Effector CD4-positive, alpha-beta T cell (primary cell): Measurements from ENCODE around the gene RAD51B.
"Not testable (repeated sequence)": the region's sequence is repeated elsewhere in the genome, so short reads cannot be mapped to it uniquely, and the experiment has no call there.

Experiments
- DNase-seq: peaks from one replicate; pipeline ENCODE4 v3.0.0-alpha.2; 2020

The RAD51B gene

DNA sequence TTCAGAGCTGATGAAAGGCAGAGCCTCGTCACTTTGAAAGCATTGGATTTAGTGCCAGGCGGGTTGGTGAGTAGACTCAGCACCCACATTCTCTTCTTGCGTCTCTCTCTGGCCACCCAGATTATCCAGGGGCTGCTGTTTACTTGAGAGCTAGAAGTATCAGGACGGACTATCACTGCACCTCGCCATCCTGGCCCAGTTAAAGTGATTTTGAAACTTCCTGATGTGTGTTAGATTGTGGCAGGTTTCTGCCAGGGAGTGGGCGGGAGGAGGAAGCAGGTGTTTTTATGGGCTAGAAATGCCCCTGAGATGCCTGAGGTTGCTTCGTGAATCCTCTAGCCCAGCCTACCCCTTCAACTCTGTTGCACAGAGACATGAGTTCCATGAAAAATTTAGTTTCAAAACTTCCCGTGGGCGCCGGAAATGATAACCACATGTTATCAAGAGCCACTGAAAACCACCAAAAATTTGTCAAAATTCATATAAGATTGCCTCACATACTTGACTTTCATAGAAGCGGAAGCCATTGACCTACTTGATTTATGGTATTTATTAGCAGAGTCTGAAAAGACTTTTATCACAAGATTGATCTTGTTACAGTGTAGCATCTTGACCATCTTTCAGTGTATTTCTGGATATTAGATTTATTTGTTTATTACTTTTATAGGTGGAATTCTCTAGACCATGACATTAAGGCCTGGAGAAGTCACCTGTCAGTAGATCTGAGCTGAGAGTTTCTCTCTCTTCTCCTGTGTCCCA lies 466.0 kb downstream of the RAD51B start:
- peak; percentile 16 for DNase-seq

DNA sequence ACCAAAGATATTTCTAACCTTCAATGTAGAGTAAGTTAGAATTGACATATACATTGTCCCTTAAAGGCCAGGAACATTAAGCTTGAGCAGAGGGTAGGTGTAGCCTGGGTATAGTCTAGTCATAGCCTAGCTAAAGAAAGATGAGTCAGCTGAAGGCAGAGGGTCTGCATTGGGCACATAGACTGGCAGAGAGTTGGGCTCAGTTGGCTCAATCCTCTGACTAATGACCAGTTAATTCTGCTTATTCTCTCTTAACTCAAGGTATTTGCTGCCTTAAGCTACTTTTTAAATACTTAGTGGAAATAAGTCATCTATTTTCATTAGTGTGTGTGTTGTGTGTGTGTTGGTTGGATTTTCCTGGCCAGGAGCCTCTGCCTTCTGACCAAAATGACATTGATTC lies 467.1 kb downstream of the RAD51B start:
- DNase-seq: no peak

DNA sequence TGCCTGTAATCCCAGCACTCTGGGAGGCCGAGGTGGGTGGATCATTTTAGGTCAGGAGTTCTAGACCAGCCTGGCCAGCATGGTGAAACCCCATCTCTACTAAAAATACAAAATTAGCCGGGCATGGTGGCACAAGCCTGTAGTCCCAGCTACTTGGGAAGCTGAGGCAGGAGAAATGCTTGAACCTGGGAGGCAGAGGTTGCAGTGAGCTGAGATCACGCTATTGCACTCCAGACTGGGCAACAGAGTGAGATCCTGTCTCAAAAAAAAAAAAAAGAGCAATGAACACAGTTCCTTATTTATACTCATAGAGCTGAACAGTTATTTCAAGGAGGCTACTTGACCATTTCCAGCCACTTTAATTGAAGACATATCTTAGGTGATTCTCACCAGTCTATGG lies 469.9 kb downstream of the RAD51B start:
- DNase-seq: not testable (repeated sequence)

DNA sequence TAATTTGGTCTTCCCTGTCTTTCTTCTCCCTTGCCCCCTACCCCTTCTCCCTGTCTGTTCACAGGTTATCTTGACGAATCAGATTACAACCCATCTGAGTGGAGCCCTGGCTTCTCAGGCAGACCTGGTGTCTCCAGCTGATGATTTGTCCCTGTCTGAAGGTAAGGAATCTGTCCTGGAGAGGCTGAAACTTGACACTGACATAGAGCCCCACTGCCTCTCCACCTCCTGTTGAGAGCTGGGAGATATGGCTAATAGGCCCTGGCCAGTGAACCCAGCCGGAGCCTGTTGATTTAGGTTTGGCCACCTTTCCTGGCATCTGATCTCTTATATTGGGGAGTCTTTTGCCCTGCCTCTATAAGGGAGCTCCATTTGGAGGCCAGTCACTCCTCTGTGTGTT lies 472.2 kb downstream of the RAD51B start:
- DNase-seq: no peak

DNA sequence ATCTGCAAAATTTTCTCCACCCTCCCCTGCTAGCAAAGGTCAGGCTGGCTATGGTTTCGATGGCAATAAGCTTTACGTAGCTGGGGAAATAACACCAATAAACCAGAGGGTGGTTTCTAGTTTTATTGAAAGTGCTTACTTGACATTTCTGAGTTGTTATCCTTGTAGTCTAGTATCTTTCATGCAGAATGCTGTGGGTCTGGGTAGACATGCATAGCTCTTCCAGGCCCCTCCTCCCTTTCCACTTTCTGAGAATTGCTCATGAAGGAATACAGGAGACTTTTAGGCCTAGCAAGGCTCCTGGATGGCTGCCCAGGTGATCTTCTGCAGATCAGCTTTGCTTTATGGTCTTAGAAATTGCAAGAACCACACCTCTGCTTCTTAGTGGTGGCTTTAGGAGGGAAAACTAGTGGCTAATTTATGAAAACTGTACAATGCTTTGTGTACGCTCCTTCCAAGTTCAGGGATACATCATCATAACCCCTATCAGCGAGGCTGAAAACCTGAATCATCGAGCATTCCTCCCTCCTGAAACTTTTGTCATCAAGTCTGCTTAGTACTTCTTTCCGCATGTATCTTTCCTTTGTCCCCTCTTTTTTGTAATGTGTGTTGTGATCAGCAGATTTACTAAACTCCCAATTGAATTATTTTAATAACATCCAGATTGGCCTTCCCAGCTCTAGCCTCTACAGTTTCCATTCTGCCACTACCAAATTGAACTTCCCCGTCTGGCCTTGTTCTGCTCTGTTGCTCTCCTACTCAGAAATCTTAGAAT lies 473.0 kb downstream of the RAD51B start:
- DNase-seq: no peak

DNA sequence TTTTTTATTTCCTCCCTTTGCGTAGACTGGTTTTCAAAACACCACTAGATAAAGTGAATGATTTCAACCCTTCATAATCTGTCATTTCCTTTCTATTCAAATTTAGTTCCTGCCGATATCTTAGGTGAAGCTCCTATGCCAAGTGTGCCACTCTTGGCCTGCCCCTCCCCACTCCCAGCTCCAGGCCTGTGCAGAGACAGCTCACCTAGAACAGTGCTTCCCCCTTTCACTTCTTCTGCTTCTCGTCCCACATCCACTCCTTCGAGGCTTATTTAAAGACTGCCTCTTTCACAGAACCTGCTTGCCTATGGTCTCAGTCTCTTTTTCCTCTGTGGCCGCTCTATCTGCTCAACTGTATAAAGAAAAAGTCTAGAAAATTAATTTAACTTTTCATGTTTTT lies 473.8 kb downstream of the RAD51B start:
- no peak for DNase-seq

DNA sequence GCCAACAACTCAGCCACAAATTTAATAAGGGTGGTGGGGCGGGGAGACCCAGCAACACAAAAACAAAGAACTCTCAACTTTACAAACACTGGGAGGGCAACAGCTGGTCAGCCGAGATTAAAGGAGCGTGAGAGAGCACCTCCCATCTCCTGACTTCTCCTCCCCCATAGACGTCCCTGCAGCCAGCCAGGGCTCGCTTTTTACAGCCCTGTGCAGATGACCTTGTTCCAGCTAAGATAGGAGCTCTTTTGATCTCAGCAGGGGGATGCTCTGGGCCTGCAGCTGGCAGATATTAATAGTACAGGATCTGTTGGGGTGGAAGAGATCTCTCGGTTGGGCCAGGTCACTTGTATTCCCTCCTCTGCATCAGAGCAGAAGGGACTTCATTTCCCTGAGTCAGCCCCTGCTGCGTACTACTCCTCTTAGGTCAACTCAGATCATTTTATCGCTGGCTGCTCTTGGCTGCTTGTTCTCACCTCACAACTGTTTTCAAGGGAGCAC lies 475.8 kb downstream of the RAD51B start:
- DNase-seq: no peak

DNA sequence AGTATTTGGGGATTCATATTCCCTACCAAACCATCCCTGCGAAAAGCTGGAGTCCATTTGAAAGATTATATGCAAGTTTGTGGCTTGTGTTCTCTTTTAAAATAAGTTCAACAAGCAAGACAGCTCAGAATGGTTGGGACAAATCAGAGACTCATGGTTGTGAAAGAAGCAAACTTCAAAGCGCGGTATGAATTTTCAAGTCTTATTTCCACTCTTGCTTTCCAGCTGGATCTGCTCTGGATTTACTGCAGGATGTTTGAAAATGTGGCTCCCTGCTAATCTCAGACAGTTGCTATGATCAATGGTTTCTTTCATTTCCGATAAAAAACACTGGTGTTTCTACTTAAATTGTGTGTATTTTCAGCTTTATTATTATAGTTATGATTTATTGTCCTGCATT lies 477.5 kb downstream of the RAD51B start:
- DNase-seq: no peak

DNA sequence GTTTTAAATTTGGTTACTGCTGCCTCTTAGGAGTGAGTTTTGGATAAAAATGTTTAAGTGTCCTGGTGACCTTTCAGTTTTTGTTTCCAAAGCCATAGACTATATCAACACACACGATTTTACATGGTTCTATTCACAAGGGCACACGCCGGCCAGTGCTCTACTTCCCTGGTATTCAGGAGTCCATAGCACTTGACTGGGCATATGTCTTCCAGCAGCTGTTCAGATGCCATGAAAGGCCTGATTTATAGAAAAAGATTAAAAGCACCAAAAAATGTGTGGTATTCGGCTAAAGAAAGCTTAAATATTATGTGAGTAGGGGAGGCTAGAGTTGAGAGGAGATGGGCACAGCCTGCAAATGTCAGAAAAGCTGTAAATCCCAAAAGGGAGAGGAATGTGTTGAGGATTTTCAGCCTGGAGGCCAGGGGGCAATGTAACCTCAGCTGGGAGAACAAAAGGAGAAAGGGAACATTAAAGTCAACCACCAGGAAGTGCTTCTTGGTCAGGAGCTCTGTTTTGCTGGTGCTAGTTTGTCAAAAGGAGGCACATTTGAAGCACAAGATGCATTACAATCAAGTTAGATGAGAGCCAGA lies 478.4 kb downstream of the RAD51B start:
- DNase-seq: no peak

DNA sequence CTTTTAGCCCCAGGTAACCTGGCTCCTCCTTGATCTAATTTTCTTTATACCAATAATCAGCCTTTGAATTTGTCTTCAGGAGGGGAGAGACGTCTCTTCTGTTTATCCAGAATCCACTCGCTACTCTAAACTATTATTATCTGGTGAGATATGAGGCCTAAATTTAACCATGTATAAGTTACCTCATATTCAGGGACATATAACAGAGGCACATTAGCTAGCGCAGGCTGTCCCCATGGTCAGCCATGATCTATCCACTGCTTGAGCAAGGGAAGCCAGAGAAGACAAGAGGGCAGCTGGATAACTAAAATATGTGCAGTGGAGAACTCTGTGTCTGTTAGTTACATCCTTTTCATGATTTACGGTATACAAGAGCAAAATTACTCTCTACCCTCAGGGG lies 481.0 kb downstream of the RAD51B start:
- DNase-seq: no peak

DNA sequence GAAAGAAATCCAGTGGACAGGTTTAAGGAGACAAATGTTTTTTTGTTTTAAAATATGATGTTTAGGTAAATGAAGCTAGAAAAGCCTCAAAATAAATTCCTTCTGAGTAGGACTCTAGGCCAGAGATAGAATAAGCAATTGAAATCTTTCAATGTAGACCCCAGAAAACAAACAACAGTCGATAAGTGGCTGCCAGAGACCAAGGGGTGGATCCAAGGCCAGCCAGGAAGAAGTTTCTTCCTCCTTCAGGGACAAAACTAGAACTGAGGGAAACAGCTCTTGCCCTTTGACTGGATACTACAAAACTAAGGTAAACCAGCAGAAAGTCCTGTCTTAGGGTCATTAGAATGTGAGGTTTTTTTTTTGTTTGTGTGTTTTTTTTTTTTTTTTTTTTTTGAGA lies 481.6 kb downstream of the RAD51B start:
- no peak for DNase-seq

DNA sequence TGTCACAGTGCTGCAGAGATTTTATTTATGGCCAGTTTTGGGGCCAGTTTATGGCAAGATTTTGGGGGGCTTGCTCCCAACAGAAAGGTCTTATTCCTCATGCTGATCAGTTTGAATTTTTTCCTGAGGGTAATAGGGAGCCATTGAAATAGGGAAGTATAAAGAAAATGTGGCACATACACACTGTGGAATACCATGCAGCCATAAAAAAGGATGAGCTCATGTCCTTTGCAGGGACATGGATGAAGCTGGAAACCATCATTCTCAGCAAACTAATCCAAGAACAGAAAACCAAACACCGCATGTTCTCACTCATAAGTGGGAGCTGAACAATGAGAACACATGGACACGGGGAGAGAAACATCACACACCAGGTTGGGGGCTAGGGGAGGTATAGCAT lies 483.4 kb downstream of the RAD51B start:
- not testable (repeated sequence) for DNase-seq

DNA sequence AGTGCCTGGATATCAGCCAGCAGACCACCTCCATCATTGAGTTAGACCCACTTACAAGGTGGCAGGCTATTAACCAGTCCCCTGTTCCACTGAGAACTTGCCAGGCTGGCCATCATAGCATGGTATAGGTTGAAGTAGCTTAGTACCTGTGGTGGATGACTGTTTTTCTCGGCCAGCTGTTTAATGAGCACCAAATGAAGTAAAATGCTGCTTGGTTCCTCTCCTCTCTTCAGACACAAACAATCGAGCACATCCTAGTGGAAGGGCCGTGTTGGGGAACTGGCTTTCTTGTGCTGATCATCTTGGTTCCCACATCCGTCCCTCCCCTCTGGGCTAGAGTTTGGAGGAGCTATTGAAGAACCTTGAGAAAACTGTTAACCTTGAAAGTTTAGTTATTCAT lies 486.2 kb downstream of the RAD51B start:
- DNase-seq: no peak

DNA sequence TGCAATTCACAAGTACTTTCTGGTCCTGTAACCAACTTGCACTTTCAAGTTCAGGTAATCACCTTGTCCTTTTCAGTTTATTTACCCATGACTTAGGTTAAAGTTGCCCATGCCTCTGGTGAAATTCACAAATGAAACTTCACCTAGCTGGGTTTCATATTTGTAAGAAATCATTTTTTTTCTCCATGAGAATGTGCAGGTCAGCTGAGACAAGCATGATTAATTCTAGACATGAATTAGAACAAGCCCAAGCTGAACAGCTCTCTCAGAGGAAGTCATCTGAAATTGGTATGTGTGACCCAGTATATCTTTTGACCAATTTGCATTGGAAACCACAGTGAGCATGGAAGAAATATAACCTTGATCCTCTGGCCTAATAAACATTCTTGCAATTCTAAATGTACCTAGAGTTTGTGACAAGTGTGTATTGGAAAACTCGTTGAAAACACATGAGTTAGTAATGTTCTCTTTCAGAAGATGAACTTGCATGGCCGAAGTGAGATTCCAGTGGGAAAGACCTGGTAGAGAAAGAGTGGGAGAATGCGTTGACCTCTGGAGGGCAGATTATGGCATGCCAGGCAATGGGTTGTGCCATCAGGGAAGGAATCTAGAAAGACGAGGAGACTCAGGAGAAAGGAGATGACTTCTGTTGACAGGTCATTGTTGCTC lies 486.8 kb downstream of the RAD51B start:
- no peak for DNase-seq

DNA sequence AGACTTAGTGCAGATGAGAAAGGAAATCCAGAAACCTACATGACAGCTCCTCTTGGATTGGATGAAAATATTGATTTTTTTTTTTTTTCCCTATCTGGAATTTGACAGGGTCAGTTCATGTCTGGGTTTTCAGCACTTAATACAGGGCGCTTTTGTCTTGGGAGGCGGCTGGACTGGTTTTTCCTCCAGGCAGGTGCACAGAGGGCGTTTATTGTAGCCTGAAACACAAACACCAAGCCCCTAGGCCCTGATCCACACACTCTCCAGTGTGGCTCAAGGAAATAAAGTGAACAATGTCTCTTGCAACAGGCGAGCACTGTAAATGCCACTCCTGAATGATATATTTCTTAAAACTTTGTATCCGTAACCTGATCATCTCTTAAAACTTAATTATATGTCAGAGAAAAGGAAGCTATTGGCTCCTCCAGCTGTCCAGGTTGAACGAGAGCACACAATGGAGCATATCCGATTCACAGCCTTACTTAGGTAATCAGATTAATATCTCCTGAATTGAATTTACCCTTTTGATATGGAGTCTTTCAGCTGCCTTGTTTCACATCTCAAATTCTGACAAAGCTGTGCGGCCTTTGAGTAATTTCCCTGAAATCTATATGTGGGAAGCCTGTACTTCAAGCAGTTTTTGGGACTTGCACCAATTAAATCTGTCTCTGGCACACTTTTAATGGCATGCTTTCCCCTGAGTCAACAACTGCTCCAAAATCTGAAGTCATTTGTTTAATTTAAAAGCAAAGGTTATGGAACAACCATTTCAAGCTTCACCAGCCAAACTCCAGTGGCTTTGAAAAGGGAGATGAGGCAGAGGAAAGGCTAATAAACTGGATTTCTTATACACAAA lies 487.6 kb downstream of the RAD51B start:
- no peak for DNase-seq

DNA sequence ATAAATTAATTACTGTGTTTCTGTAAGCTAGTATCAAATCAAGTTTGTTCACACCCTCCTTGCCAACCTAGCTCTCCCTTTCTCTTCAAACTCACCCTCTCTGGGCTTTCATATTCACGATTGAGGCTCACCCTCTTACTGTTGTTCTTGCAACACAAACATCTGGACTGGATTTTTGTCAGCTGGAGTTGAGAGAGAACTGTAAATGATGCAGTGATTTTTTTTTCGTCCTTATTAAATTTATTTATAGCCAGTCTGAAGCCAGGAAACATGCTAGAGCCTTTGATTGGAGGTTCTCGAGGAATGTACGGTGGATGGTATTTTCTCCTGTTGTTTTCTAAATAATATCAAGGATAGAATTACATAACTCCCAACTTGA lies 488.2 kb downstream of the RAD51B start:
- DNase-seq: no peak

DNA sequence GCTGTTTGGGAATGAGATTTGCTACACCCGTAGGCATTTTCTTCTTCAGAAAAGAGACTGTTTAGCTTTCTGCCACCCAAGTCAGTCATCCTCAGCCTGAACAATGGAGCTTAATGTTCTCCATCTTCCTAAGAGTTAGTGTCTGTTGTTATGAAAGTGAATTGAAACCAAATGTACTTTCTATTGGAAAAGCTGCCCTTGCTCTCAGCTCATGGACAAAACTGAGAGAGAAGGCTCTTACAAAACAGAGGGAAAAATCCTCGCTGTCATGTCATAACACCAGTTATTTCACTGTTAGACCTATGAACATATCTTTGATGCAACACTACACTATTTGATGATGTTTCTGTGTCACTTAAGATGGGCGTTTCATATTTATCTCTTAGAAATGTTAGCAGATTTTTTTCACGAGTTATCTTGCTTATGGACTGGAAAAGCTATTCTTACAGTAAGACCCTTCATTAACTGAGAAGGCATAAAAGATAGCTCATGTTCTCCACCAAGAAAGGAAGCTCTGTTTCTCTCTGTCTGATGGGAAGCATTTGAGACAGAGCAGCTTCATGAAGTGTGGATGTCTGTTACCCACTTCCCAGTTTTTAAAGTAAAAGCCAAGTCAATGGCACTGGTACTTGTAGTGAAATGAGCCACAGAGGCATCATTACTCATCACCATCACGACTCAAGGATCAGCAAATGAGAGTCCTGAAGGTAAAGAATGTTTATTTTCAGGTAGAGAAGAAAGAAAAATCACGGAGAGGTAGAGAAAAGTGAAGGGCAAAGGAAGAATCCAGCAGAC lies 489.3 kb downstream of the RAD51B start:
- DNase-seq: no peak

DNA sequence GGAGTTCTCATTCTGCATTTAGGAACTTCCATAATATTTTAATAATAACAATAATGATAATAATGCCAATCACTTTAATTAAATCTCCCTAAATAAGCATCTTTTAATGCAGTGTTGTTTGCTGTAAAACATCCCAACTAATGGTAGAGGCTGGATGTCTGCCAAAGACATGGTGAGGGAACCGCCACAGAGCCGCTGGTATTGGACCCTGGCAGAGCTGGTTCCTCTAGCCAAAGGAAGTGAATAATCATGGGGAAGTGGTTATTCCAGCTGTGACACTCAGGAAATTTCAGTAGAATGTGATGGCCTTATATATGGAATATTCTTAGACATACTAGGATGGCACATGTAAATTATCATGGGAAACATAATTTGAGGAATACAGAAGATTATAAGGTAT lies 490.0 kb downstream of the RAD51B start:
- no peak for DNase-seq

DNA sequence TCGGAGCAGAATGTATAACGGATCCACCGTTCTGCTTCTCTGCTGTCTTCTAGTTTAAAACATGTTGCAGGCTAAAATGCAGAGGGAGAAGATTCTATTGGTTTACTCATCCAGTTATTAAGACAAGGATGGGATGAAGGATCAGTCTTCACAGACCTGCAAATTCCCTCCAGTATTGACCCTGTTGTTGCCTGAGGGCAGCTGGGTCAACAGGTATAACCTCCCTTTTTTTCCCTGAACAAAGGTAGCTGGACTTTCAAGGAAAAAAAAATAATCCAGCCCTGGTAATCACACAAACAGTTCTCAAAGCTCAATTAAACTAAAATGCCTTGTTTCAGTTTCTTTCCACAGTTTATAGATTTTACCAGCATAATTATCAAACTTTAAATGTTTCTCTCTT lies 492.7 kb downstream of the RAD51B start:
- DNase-seq: no peak

DNA sequence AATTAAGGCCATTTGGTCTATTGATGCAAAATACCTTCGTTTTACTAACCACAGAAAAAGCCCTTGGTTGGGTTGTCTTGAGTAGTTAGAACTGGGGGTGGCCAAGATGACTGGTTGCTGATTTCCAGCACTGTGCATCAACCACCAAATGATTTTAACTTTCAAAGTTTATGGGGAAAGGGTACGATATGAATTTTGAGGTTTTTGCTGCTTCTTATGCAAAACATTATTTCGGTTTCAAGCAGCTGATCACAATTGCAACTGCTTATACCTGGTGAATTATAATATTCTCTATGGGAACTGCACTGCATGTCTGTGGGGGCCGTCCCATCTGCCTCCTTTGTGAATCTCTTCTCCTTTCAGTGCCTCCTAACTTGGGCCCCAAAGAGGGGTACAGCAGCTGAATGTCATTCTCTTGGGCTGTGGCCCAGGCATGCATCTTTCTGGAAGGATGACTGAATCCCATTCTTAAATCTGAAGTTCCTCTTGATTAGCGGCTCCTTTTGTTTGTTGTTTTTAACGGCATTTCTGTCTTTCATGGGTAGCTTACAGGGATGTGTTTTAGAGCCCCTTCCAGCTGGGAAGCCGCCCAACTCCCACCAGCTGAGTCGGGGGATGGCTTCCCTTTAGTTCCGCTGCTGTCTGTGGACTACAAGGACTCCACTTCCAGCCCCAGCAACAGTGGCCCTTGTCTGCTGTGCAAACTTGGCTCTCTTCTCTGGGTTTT lies 493.5 kb downstream of the RAD51B start:
- no peak for DNase-seq

DNA sequence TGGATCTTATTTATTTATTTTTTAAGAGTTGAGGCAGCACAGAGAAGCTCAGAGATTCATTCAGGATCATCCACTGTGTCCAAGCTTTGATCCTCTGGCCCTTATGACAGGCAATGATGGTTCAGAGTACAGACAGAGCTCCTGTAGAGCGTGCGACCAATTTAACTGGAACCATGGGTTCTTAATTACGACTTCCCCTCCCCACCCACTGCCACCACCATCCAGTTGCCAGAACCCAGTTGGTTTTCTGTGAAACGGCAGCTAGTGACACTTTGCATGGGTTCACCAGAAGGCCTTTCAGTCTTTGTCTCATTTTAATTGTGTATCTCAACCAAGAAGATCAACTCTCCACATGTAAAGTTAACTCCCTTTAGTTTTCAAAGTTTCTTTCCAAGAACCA lies 495.1 kb downstream of the RAD51B start:
- DNase-seq: no peak
